Endometrial microvascular endothelial cells (primary cell): ENCODE measurements around the gene ADAMTS12. TPM values are rescaled to one million over a fixed set of nuclear protein-coding genes. Genes with fewer than 3 reads are reported as not detected.
"Not testable (repeated sequence)": the region's sequence is repeated elsewhere in the genome, so short reads cannot be mapped to it uniquely, and the experiment has no call there.

Source experiments
- in situ Hi-C: cut with HindIII; loops from 2 replicates; pipeline ENCODE4 v1.10.0; 2017; ENCODE audit warnings: low sequenced_read_pairs, low pct_unique_long_range_greater_than_20kb; ENCODE audit errors: inconsistent ontology term
- total RNA-seq: library from RNA; depleted of rRNA; stranded (reverse); fragments of >200 nt; gene quantifications from one replicate; pipeline ENCODE4 v1.2.3, GENCODE V29; 2015; ENCODE audit errors: inconsistent ontology term

Gene ADAMTS12
- total RNA-seq, 1 donor from 2014 or later = 0.84 TPM

GRCh38 chr5:33530183-33531036, 361.4 kb downstream of the ADAMTS12 start:
- in situ Hi-C loops = no loop called here

DNA sequence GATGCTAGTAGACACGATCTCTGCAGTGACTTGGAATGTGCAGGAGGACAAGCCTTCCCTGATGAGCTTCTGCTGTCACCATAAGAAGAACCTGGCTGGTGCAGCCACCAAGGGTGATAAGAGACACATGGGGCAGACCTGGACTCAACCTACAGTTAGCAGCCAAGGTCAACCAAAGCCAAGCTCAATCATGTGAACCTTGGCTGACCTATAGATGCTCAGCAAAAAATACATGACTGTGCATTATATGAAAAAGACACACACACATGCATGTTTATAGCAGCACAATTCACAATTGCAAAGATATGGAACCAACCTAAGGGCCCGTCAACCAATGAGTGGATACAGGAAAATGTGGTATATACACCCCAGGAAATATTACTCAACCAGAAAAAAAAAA, 364.1 kb downstream of the ADAMTS12 start:
- in situ Hi-C loops = no loop called here

- in situ Hi-C loops = no loop called here
These were observed 365.0 kb downstream of the ADAMTS12 start for GRCh38 chr5:33526755-33527154.

DNA sequence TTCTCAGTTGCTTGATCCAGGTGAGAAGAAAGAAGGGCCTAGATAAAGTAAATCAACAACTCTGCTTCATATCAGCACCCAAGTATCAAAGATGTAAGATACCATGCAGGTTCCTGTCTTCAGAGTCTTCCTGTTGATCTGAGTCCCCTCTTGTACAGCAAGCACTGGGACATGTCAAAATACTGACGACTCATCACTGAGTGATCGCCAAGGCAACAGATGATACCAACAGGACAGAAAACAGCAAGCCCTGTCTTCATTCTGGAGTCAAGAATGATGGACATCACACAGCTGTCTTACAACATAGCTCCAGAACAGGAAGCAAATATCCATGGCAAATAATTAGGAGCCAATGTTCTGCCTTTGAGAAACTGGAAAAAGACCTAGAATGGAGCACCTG, 367.3 kb downstream of the ADAMTS12 start:
- in situ Hi-C loops = no loop called here

DNA sequence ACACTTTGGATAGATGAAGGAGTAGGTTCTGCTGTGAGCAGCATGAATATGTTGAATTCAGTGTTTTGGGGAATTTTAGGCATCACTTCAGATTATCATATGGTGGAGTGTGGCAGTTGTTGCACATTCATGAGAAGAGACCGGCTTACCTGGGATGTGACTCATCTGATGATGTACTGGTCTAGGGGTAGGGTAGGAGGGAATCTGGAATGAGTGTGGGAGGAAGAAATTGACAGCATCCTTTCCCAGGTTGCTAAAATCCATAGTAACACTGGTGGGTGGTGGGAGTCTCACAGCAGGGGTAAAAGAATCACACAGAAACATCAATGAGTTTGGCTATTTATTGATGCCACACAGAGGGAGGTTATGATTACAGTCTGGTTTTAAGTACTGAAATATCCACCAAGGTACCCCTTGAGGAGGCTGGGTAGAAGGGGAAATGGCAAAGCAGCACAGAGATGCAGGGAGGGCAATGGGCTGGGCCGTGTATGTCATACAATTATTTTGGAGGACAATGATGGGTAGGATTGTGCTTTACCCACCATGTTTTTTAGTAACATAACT, 368.5 kb downstream of the ADAMTS12 start:
- in situ Hi-C loops = no loop called here

GRCh38 chr5:33516421-33516820, 375.4 kb downstream of the ADAMTS12 start:
- in situ Hi-C loops = no loop called here

DNA sequence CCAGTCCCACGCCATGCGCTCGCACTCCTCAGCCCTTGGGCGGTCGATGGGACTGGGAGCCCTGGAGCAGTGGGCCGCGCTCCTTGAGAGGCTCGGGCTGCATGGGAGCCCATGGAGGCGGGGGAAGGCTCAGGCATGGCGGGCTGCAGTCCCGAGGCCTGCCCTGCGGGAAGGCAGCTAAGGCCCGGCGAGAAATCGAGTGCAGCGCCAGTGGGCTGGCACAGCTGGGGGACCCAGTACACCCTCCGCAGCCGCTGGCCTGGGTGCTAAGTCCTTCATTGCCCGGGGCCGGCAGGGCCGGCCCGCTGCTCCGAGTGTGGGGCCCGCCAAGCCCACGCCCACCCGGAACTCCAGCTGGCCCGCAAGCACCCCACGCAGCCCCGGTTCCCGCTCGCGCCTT, 376.4 kb downstream of the ADAMTS12 start:
- in situ Hi-C loops = not testable (repeated sequence)

GRCh38 chr5:33513462-33514185, 378.2 kb downstream of the ADAMTS12 start:
- in situ Hi-C loops = no loop called here

- in situ Hi-C loops = no loop called here
These were observed 382.8 kb downstream of the ADAMTS12 start for GRCh38 chr5:33509036-33509435.

DNA sequence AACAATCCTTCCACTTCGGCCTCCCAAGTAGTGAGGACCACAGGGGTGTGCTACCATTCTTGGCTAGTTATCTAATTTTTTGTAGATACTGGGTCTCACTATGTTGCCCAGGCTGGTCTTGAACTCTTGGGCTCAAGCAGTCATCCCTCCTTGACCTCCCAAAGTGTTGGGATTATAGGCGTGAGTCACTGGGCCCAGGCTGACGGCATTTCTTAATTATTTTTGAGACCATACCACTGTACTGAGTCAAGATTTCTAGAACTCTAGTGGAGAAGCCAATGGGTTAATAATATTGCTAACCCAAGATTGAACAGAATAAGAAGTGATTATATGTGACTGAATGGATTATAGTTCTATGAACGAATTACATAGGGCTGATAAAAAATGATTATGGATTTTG, 384.4 kb downstream of the ADAMTS12 start:
- in situ Hi-C loops = no loop called here

DNA sequence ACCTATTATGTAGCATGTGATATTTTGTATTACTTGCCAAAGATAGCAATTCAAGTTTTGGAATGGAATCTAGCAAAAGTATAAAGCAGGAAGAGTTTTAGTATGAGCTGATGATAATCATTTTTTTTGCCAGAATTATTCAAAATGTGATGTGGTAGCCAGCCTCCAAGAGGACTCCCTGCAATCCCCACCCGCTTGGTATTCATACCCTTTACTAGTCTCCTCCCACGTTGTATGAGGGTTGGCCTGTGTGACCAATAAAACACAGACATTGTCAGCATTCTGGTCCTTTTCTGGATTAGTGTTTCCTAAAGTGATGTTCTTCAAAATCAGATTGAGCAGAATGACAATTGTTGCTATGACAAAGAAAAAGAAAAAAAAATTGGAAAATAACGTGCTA, 387.2 kb downstream of the ADAMTS12 start:
- in situ Hi-C loops = no loop called here

DNA sequence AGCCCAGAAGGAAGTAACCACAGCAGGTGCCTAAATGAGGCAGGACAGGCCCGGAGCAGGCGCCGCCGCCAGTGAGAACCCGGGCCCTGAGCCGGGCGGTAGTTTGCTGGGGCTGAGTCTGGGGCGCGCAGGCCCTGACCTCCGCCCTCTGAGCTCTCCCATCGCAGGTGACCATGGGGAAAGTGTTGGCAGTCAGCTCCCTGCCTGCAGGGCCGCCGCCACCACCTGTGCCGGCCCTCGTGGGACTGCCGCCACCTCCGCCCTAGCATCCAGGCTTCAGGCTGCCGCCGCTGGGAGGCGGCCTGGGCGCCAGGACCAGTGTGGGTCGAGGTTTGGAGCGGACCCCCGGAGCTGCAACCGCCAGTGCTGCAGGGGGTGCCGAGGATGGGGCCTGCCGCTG, 389.9 kb downstream of the ADAMTS12 start:
- in situ Hi-C loops = no loop called here

DNA sequence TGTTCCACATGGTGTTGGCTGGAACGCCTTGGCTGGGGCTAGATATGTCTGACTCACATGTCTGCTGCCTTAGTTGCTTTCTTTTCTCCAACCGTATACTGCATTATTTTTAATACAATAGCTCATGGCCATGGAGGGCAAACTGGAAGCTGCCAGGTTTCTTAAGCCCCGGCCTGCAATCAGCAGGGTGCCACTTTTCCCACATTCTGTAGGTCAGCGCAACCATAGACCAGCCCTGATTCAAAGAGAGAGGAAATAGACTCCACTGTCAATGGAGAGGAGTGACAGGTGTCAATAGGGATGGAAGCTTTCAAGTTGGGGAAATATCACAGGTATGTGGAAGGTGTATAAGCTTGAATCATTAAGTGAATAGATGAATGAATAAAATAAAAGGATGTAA, 390.5 kb downstream of the ADAMTS12 start:
- in situ Hi-C loops = no loop called here

DNA sequence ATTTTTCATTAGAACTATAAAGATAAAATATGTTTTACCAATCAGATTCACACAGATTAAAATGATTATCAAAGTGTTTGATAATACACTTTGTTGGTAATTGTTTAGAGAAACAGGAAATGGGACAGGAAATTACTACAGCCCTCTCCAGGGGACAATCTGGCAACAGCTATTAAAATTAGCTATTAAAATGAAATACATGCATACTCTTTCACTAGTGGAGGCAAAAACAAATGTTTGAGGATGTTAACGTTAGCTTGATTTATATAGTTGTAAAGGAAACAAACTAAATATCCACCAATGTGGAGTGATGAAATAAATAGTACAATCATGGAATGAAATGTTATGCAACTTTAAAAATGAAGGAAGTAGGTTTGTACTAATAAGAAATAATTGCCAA, 397.3 kb downstream of the ADAMTS12 start:
- in situ Hi-C loops = no loop called here

GRCh38 chr5:33491941-33492340, 399.8 kb downstream of the ADAMTS12 start:
- in situ Hi-C loops = no loop called here

- in situ Hi-C loops = no loop called here
These were observed 401.6 kb downstream of the ADAMTS12 start for GRCh38 chr5:33490071-33490665.

GRCh38 chr5:33489481-33490067, 402.2 kb downstream of the ADAMTS12 start:
- in situ Hi-C loops = no loop called here

- in situ Hi-C loops = no loop called here
These were observed 403.0 kb downstream of the ADAMTS12 start for GRCh38 chr5:33488558-33489355.
